Activated naive CD8-positive, alpha-beta T cell treated with anti-CD3 and anti-CD28 coated beads, Interleukin-2, amount 50 U/mL, for 16 hours (primary cell): ENCODE measurements around the gene DOCK9.

Experiments
- DNase-seq: peaks from one replicate; pipeline ENCODE4 v3.0.0-alpha.2; 2020; ENCODE audit warnings: low read depth, low spot score

Gene DOCK9

GRCh38 chr13:98977568-98978265 lies at the start of gene DOCK9:
DOCK9 (minus strand) TSS chr13:98978064; CDS start chr13:98977909, 155 bp downstream.
- DNase-seq = no peak

GRCh38 chr13:99027260-99027659 lies 49.4 kb upstream of the DOCK9 start:
- no peak for DNase-seq

- no peak for DNase-seq
Measured at GRCh38 chr13:99022941-99023340, 45.1 kb upstream of the DOCK9 start.

- DNase-seq = no peak
Measured at GRCh38 chr13:99018418-99019180, 40.7 kb upstream of the DOCK9 start.

- no peak for DNase-seq
Measured at GRCh38 chr13:99015606-99016490, 38.0 kb upstream of the DOCK9 start.

GRCh38 chr13:99014522-99014921 lies 36.7 kb upstream of the DOCK9 start:
- no peak for DNase-seq

- no peak for DNase-seq
Measured at GRCh38 chr13:99013951-99014350, 36.1 kb upstream of the DOCK9 start.

GRCh38 chr13:99012539-99012938 lies 34.7 kb upstream of the DOCK9 start:
- DNase-seq = no peak

- no peak for DNase-seq
Measured at GRCh38 chr13:99009987-99010551, 32.2 kb upstream of the DOCK9 start.

GRCh38 chr13:99008577-99008976 lies 30.7 kb upstream of the DOCK9 start:
- DNase-seq = no peak

- DNase-seq = no peak
Measured at GRCh38 chr13:99007414-99007986, 29.6 kb upstream of the DOCK9 start.

- DNase-seq = no peak
Measured at GRCh38 chr13:99005609-99006008, 27.7 kb upstream of the DOCK9 start.

- DNase-seq = no peak
Measured at GRCh38 chr13:99004978-99005377, 27.1 kb upstream of the DOCK9 start.

GRCh38 chr13:99003851-99004471 lies 26.1 kb upstream of the DOCK9 start:
- no peak for DNase-seq

GRCh38 chr13:99003186-99003585 lies 25.3 kb upstream of the DOCK9 start:
- no peak for DNase-seq

GRCh38 chr13:99002172-99002710 lies 24.4 kb upstream of the DOCK9 start:
- no peak for DNase-seq

- DNase-seq = no peak
Measured at GRCh38 chr13:99000137-99000536, 22.3 kb upstream of the DOCK9 start.

GRCh38 chr13:98999639-98999952 lies 21.7 kb upstream of the DOCK9 start:
- DNase-seq = no peak

GRCh38 chr13:98998831-98999638 lies 21.2 kb upstream of the DOCK9 start:
- DNase-seq = no peak
